HepG2 (cell line): Measurements from ENCODE around the gene MINDY2. TPM values are rescaled to one million over a fixed set of nuclear protein-coding genes. Genes with fewer than 3 reads are reported as not detected.

Experiments
- CHD2 ChIP-seq: IDR thresholded peaks from 2 replicates; pipeline ENCODE4 v1.6.1; 2011; ENCODE audit warnings: low read depth, low read length, improper control_type of control experiment
- CTCF ChIP-seq: sonication (generic); formaldehyde crosslinking; IDR thresholded peaks from 2 replicates; pipeline ENCODE4 v1.5.0; 2020; ENCODE audit warnings: mild to moderate bottlenecking, missing genetic modification reagents, moderate library complexity
- FOXP1 ChIP-seq, 2 experiments: fragments of 450-650 bp in 1 of 2; IDR thresholded peaks; 2 replicates each; pipeline ENCODE4 v1.6.1; 2017 to 2018; ENCODE audit warnings: antibody characterized with exemption in 1 of 2
- KAT8 ChIP-seq: IDR thresholded peaks from 2 replicates; pipeline ENCODE4 v1.6.1; 2016; ENCODE audit warnings: missing genetic modification reagents, missing compliant biosample characterization
- KDM5B ChIP-seq: sonication (generic); formaldehyde crosslinking; IDR thresholded peaks from 2 replicates; pipeline ENCODE4 v1.4.0; 2020; ENCODE audit warnings: missing genetic modification reagents, mild to moderate bottlenecking, borderline replicate concordance
- KLF13 ChIP-seq: sonication (generic); formaldehyde crosslinking; IDR thresholded peaks from 2 replicates; pipeline ENCODE4 v1.4.0; 2020; ENCODE audit warnings: mild to moderate bottlenecking, missing genetic modification reagents
- MAZ ChIP-seq, 2 experiments: sonication (generic) in 1 of 2; formaldehyde crosslinking in 1 of 2; IDR thresholded peaks; 2 replicates each; pipeline versions ENCODE4 v1.5.0 to v1.6.1; 2012 to 2020; ENCODE audit warnings: low read depth in 2 of 2, mild to moderate bottlenecking in 2 of 2, borderline replicate concordance in 1 of 2, improper control_type of control experiment in 1 of 2, low read length in 1 of 2, missing genetic modification reagents in 1 of 2, moderate library complexity in 1 of 2
- MED8 ChIP-seq: sonication (generic); formaldehyde crosslinking; IDR thresholded peaks from 2 replicates; pipeline ENCODE4 v1.8.1; 2023; ENCODE audit warnings: mild to moderate bottlenecking, missing genetic modification reagents; ENCODE audit not compliant: insufficient replicate concordance
- MZF1 ChIP-seq: sonication (generic); formaldehyde crosslinking; IDR thresholded peaks from 2 replicates; pipeline ENCODE4 v1.8.1; 2023; ENCODE audit warnings: mild to moderate bottlenecking, missing genetic modification reagents, borderline replicate concordance
- PHF5A ChIP-seq: IDR thresholded peaks from one replicate; pipeline ENCODE4 v1.6.1; 2018; ENCODE audit warnings: low read depth, missing genetic modification reagents; ENCODE audit not compliant: unreplicated experiment
- SIN3A ChIP-seq: IDR thresholded peaks from 2 replicates; pipeline ENCODE4 v1.6.1; 2011; ENCODE audit warnings: low read depth, mild to moderate bottlenecking, control low read depth, low read length, borderline replicate concordance
- SMAD9 ChIP-seq: sonication (generic); formaldehyde crosslinking; IDR thresholded peaks from 2 replicates; pipeline ENCODE4 v1.5.1; 2020; ENCODE audit warnings: mild to moderate bottlenecking, missing genetic modification reagents
- TAF15 ChIP-seq: fragments of 200-400 bp; formaldehyde crosslinking; IDR thresholded peaks from one replicate; pipeline ENCODE4 v1.6.1; 2018; ENCODE audit warnings: mild to moderate bottlenecking, low read depth, low read length; ENCODE audit not compliant: poor library complexity, severe bottlenecking
- THAP11 ChIP-seq: IDR thresholded peaks from 2 replicates; pipeline ENCODE4 v1.6.1; 2016; ENCODE audit warnings: missing biosample characterization, missing genetic modification reagents
- TOPORS ChIP-seq: sonication (generic); formaldehyde crosslinking; IDR thresholded peaks from 2 replicates; pipeline ENCODE4 v1.8.0; 2023; ENCODE audit warnings: mild to moderate bottlenecking, missing genetic modification reagents
- TSC22D2 ChIP-seq: sonication (generic); formaldehyde crosslinking; IDR thresholded peaks from 2 replicates; pipeline ENCODE4 v1.5.1; 2020; ENCODE audit warnings: missing genetic modification reagents, mild to moderate bottlenecking, borderline replicate concordance
- ZNF567 ChIP-seq: sonication (generic); formaldehyde crosslinking; IDR thresholded peaks from 2 replicates; pipeline ENCODE4 v1.8.1; 2023; ENCODE audit warnings: mild to moderate bottlenecking, missing genetic modification reagents, borderline replicate concordance
- ZNF766 ChIP-seq: sonication (generic); formaldehyde crosslinking; IDR thresholded peaks from 2 replicates; pipeline ENCODE4 v1.5.0; 2020; ENCODE audit warnings: missing genetic modification reagents, borderline replicate concordance
- ZNF772 ChIP-seq: sonication (generic); formaldehyde crosslinking; IDR thresholded peaks from 2 replicates; pipeline ENCODE4 v1.5.0; 2020; ENCODE audit warnings: mild to moderate bottlenecking, missing genetic modification reagents
- ZNF781 ChIP-seq: sonication (generic); formaldehyde crosslinking; IDR thresholded peaks from 2 replicates; pipeline ENCODE4 v1.5.1; 2020; ENCODE audit warnings: borderline replicate concordance, mild to moderate bottlenecking, missing genetic modification reagents; ENCODE audit errors: not compliant biosample characterization
- ZNF83 ChIP-seq: sonication (generic); formaldehyde crosslinking; IDR thresholded peaks from 2 replicates; pipeline ENCODE4 v1.4.0; 2020; ENCODE audit warnings: missing genetic modification reagents, mild to moderate bottlenecking, borderline replicate concordance
- ZSCAN20 ChIP-seq: sonication (generic); formaldehyde crosslinking; IDR thresholded peaks from 2 replicates; pipeline ENCODE4 v1.4.0; 2020; ENCODE audit warnings: missing genetic modification reagents, mild to moderate bottlenecking, borderline replicate concordance
- polyA plus RNA-seq, 8 experiments: library from polyadenylated mRNA; depleted of rRNA in 3 of 8; stranded (reverse) in 7 of 8; unstranded in 1 of 8; fragments of >200 nt; fragmentation: Illumina TruSeq in 4 of 8; extraction: Trizol in 4 of 8; gene quantifications; 2 replicates each; pipeline versions ENCODE4 v1.2.1 to v1.2.3, GENCODE V29; 2011 to 2016; ENCODE audit warnings: low read depth in 4 of 8, missing spikeins in 1 of 8, mixed read lengths in 1 of 8; ENCODE audit not compliant: insufficient read depth in 1 of 8
- total RNA-seq, 5 experiments: library from RNA; depleted of rRNA; stranded (reverse); fragments of >200 nt; fragmentation: Illumina TruSeq; extraction: Trizol; gene quantifications; 2 replicates each; pipeline ENCODE4 v1.2.3, GENCODE V29; 2016; ENCODE audit warnings: low read depth in 1 of 5
- TF ChIP-seq, protein P1 (sequence below): sonication (generic); formaldehyde crosslinking; IDR thresholded peaks from 2 replicates; pipeline ENCODE4 v1.4.0; 2020; ENCODE audit warnings: missing genetic modification reagents

Gene MINDY2
- total and polyA plus RNA-seq, 2 of the 13 experiments (the other 11 are each of a cell fraction or from before 2014, with no cell fraction given): 7.2 to 12.6 TPM

- TF ChIP-seq, protein P1, sequence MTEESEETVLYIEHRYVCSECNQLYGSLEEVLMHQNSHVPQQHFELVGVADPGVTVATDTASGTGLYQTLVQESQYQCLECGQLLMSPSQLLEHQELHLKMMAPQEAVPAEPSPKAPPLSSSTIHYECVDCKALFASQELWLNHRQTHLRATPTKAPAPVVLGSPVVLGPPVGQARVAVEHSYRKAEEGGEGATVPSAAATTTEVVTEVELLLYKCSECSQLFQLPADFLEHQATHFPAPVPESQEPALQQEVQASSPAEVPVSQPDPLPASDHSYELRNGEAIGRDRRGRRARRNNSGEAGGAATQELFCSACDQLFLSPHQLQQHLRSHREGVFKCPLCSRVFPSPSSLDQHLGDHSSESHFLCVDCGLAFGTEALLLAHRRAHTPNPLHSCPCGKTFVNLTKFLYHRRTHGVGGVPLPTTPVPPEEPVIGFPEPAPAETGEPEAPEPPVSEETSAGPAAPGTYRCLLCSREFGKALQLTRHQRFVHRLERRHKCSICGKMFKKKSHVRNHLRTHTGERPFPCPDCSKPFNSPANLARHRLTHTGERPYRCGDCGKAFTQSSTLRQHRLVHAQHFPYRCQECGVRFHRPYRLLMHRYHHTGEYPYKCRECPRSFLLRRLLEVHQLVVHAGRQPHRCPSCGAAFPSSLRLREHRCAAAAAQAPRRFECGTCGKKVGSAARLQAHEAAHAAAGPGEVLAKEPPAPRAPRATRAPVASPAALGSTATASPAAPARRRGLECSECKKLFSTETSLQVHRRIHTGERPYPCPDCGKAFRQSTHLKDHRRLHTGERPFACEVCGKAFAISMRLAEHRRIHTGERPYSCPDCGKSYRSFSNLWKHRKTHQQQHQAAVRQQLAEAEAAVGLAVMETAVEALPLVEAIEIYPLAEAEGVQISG (CRISPR knock-in tag): peak; percentile 63
- peak; percentile 42; the same call in 1 of the 2 replicates for TF ChIP-seq MAZ (IDR thresholded peaks at IDR 0.05; ENCODE audit: borderline replicate concordance, low read depth, low read length)
- TF ChIP-seq MAZ (CRISPR knock-in tag; IDR thresholded peaks at IDR 0.05; ENCODE audit: low read depth): peak; percentile 90
- peak; percentile 66 for TF ChIP-seq ZNF567 (CRISPR knock-in tag)
- TF ChIP-seq SMAD9 (CRISPR knock-in tag): no peak
- TF ChIP-seq MED8 (CRISPR knock-in tag): no peak
- TF ChIP-seq ZSCAN20 (CRISPR knock-in tag): 0 out of 2 replicates have a peak, but pooled peaks have one; percentile 33
- TF ChIP-seq TSC22D2: no peak
- TF ChIP-seq PHF5A (CRISPR knock-in tag): peak; percentile 73
- peak; percentile 82; the same call in 1 of the 2 replicates for TF ChIP-seq SIN3A
- peak; percentile 91; the same call in 1 of the 2 replicates for TF ChIP-seq KDM5B
- TF ChIP-seq ZNF766 (CRISPR knock-in tag): peak; percentile 55; the same call in 1 of the 2 replicates
- peak; percentile 79 for TF ChIP-seq TOPORS
- peak; percentile 70 for TF ChIP-seq CHD2
- TF ChIP-seq KAT8 (CRISPR knock-in tag): peak; percentile 75; the same call in 1 of the 2 replicates
- TF ChIP-seq THAP11 (CRISPR knock-in tag): peak; percentile 70
- TF ChIP-seq TAF15: no peak
- peak; percentile 85 for TF ChIP-seq ZNF83 (CRISPR knock-in tag)
- TF ChIP-seq ZNF781 (CRISPR knock-in tag): no peak
- peak; percentile 48; the same call in 1 of the 2 replicates for TF ChIP-seq ZNF772 (CRISPR knock-in tag)
- TF ChIP-seq MZF1 (CRISPR knock-in tag): no peak
- peak; percentile 21; the same call in 1 of the 2 replicates for TF ChIP-seq KLF13 (CRISPR knock-in tag)
- peak; percentile 63 for TF ChIP-seq CTCF (CRISPR knock-in tag)
- TF ChIP-seq FOXP1 (IDR thresholded peaks at IDR 0.05): no peak
- TF ChIP-seq FOXP1 (CRISPR knock-in tag; IDR thresholded peaks at IDR 0.05): peak; percentile 47
These were observed 93.7 kb downstream of the MINDY2 start (continued) for GRCh38 chr15:58864602-58865424.
